OCI-LY1 (cell line): ENCODE results near the gene MCOLN1.

Source experiments
- H2AFZ ChIP-seq: fragments of 200-600 bp; sonication (generic), shearing (Covaris generic); 2 replicates; pipeline ENCODE4 v1.6.0; 2014; ENCODE audit warnings: antibody characterized with exemption, mild to moderate bottlenecking, low read length
- H3F3A ChIP-seq: fragments of 200-600 bp; sonication (generic), shearing (Covaris generic); 2 replicates; pipeline ENCODE4 v1.6.0; 2014; ENCODE audit warnings: mild to moderate bottlenecking, antibody characterized with exemption, low read length, moderate library complexity; ENCODE audit not compliant: insufficient read depth
- H3K27ac ChIP-seq: fragments of 200-600 bp; sonication (generic); 2 replicates; pipeline ENCODE4 v1.5.1; 2014; ENCODE audit warnings: low read length, mixed run types, mild to moderate bottlenecking, low read depth; ENCODE audit not compliant: poor library complexity, severe bottlenecking
- H3K27me3 ChIP-seq: fragments of 200-600 bp; sonication (generic); 2 replicates; pipeline ENCODE4 v1.6.0; 2014; ENCODE audit warnings: antibody characterized with exemption, mild to moderate bottlenecking, low read length, moderate library complexity; ENCODE audit not compliant: insufficient read depth
- H3K36me3 ChIP-seq: fragments of 200-600 bp; sonication (generic); 2 replicates; pipeline ENCODE4 v1.6.1; 2014; ENCODE audit warnings: mild to moderate bottlenecking, antibody characterized with exemption, low read length, moderate library complexity, mixed read lengths; ENCODE audit not compliant: insufficient read depth
- H3K4me1 ChIP-seq: fragments of 200-600 bp; sonication (generic); 2 replicates; pipeline ENCODE4 v1.5.1; 2014; ENCODE audit warnings: mild to moderate bottlenecking, low read length, moderate library complexity; ENCODE audit not compliant: insufficient read depth, severe bottlenecking
- H3K4me2 ChIP-seq: fragments of 200-600 bp; sonication (generic), shearing (Covaris generic); 2 replicates; pipeline ENCODE4 v1.6.1; 2014; ENCODE audit warnings: low read length
- H3K4me3 ChIP-seq: fragments of 200-600 bp; sonication (generic); 2 replicates; pipeline ENCODE4 v1.5.1; 2014; ENCODE audit warnings: low read length, low read depth, mild to moderate bottlenecking, mixed read lengths; ENCODE audit not compliant: poor library complexity, severe bottlenecking
- H3K79me2 ChIP-seq: fragments of 200-600 bp; shearing (Covaris generic); 2 replicates; pipeline ENCODE4 v1.6.1; 2016; ENCODE audit warnings: mixed run types, low read length, mixed read lengths; ENCODE audit not compliant: insufficient read depth
- H3K9ac ChIP-seq: fragments of 200-600 bp; sonication (generic), shearing (Covaris generic); 2 replicates; pipeline ENCODE4 v1.6.1; 2014; ENCODE audit warnings: mild to moderate bottlenecking, low read length, mixed read lengths
- H3K9me2 ChIP-seq: fragments of 200-600 bp; sonication (generic), shearing (Covaris generic); 2 replicates; pipeline ENCODE4 v1.6.1; 2014; ENCODE audit warnings: low read depth, mild to moderate bottlenecking, low read length, mixed read lengths
- H3K9me3 ChIP-seq: fragments of 200-600 bp; shearing (Covaris generic); 2 replicates; pipeline ENCODE4 v1.6.1; 2014; ENCODE audit warnings: low read length, mixed read lengths
- H4K20me1 ChIP-seq: fragments of 200-600 bp; sonication (generic), shearing (Covaris generic); 2 replicates; pipeline ENCODE4 v1.6.0; 2016; ENCODE audit warnings: mild to moderate bottlenecking, low read length; ENCODE audit not compliant: insufficient read depth
- EZH2 ChIP-seq: fragments of 200-600 bp; sonication (generic), shearing (Covaris generic); IDR thresholded peaks from 2 replicates; pipeline ENCODE4 v1.8.0; 2017; ENCODE audit warnings: borderline replicate concordance, mixed run types, mild to moderate bottlenecking, antibody characterized with exemption, low read length, moderate library complexity, mixed read lengths
- TF ChIP-seq, protein P1 (sequence below): fragments of 200-600 bp; sonication (generic), shearing (Covaris generic); IDR thresholded peaks from 2 replicates; pipeline ENCODE4 v1.5.1; 2017; ENCODE audit warnings: mild to moderate bottlenecking, antibody characterized with exemption, low read length, moderate library complexity, mixed read lengths

MCOLN1 gene

DNA sequence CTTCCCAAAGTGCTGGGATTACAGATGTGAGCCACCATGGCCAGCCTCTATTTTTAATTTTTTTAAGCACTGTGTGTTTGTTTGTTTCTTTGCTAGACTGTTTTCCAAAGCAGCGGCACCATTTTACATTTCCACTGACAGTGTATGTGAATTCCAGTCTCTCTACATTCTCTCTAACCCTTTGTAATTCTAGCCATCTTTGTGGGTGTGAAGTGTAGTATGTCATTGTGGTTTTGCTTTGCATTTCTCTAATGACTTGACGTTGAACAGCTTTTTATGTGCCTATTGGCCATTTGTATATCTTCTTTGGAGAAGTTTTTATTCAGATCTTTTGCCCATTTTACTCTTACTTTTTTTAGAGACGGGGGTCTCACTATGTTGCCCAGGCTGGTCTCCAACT lies 24.7 kb downstream of the MCOLN1 start:
- no peak for TF ChIP-seq EZH2
- TF ChIP-seq, protein P1, sequence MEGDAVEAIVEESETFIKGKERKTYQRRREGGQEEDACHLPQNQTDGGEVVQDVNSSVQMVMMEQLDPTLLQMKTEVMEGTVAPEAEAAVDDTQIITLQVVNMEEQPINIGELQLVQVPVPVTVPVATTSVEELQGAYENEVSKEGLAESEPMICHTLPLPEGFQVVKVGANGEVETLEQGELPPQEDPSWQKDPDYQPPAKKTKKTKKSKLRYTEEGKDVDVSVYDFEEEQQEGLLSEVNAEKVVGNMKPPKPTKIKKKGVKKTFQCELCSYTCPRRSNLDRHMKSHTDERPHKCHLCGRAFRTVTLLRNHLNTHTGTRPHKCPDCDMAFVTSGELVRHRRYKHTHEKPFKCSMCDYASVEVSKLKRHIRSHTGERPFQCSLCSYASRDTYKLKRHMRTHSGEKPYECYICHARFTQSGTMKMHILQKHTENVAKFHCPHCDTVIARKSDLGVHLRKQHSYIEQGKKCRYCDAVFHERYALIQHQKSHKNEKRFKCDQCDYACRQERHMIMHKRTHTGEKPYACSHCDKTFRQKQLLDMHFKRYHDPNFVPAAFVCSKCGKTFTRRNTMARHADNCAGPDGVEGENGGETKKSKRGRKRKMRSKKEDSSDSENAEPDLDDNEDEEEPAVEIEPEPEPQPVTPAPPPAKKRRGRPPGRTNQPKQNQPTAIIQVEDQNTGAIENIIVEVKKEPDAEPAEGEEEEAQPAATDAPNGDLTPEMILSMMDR, result no peak
- Histone ChIP-seq H2AFZ (no peak overlapping the region), H4K20me1 (no peaks in the 10 kb centered on the region), H3K4me1 (no peaks in the 10 kb centered on the region), H3K27me3 (no peaks in the 10 kb centered on the region), H3K9ac (no peak overlapping the region), H3K4me3 (no peak overlapping the region), H3K36me3 (peaks cover 39% of the 10 kb centered on the region), H3K79me2 (no peaks in the 10 kb centered on the region), H3K9me2 (no peaks in the 10 kb centered on the region), H3F3A (no peaks in the 10 kb centered on the region), H3K4me2 (no peak overlapping the region), H3K27ac (no peak overlapping the region), H3K9me3 (no peaks in the 10 kb centered on the region)

DNA sequence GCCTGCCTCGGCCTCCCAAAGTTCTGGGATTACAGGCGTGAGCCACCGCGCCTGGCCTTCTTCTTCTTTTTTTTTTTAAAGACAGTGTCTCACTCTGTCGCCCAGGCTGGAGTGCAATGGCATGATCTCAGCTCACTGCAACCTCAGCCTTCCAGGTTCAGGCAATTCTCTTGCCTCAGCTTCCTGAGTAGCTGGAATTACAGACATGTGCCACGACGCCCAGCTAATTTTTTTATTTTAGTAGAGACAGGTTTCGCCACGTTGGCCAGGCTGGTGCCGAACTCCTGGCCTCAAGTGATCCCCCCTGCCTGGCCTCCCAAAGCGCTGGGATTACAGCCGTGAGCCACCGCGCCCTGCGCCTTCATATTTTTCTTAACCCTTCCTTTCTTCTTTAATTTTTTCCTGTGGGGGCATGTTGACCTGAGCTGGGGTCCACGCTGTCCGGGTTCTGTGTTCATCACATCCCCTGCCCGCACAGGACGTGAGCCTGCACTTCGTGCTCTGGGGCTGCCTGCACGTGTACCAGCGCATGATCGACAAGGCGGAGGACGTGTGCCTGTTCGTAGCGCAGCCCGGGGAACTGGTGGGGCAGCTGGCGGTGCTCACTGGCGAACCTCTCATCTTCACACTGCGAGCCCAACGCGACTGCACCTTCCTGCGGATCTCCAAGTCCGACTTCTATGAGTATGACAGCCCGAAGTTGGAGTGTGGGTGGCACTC lies 27.2 kb downstream of the MCOLN1 start:
- Histone ChIP-seq H3F3A (no peaks in the 10 kb centered on the region), H3K27ac (no peak overlapping the region), H2AFZ (no peak overlapping the region), H3K4me3 (no peak overlapping the region), H3K79me2 (no peaks in the 10 kb centered on the region), H3K27me3 (no peaks in the 10 kb centered on the region), H4K20me1 (no peaks in the 10 kb centered on the region), H3K4me2 (no peak overlapping the region), H3K4me1 (no peaks in the 10 kb centered on the region), H3K9ac (no peak overlapping the region), H3K36me3 (peaks cover 29% of the 10 kb centered on the region), H3K9me2 (no peaks in the 10 kb centered on the region), H3K9me3 (no peaks in the 10 kb centered on the region)
- no peak for TF ChIP-seq EZH2
- TF ChIP-seq, protein P1, result no peak

GRCh38 chr19:7550169-7550770 lies 27.8 kb downstream of the MCOLN1 start:
- Histone ChIP-seq H3K4me1 (no peaks in the 10 kb centered on the region), H3K9ac (no peak overlapping the region), H3K27me3 (no peaks in the 10 kb centered on the region), H3K4me3 (no peak overlapping the region), H3F3A (no peaks in the 10 kb centered on the region), H3K9me2 (no peaks in the 10 kb centered on the region), H3K4me2 (no peak overlapping the region), H3K36me3 (peaks cover 32% of the 10 kb centered on the region), H3K9me3 (no peaks in the 10 kb centered on the region), H2AFZ (no peak overlapping the region), H3K79me2 (no peaks in the 10 kb centered on the region), H4K20me1 (no peaks in the 10 kb centered on the region), H3K27ac (no peak overlapping the region)
- TF ChIP-seq, protein P1, result no peak
- TF ChIP-seq EZH2, result no peak
